Keratinocyte (primary cell): ENCODE data around the gene NXPH2.
"Not testable (repeated sequence)": the region's sequence is repeated elsewhere in the genome, so short reads cannot be mapped to it uniquely, and the experiment has no call there.

Source experiments
- CTCF ChIP-seq, 3 experiments: IDR thresholded peaks in 1 of 3; conservative IDR thresholded peaks in 1 of 3; optimal IDR thresholded peaks in 1 of 3; 2 replicates in 2 of 3; 3 replicates in 1 of 3; pipeline versions ENCODE3 to v1.5.1; 2011; ENCODE audit warnings: low read length in 3 of 3, mild to moderate bottlenecking in 3 of 3, moderate library complexity in 2 of 3, control low read depth in 1 of 3, inconsistent platforms in 1 of 3; ENCODE audit not compliant: insufficient read depth in 2 of 3; ENCODE audit errors: extremely low read depth in 1 of 3
- EZH2 ChIP-seq: IDR thresholded peaks from one replicate; pipeline ENCODE4 v1.6.1; 2012; ENCODE audit warnings: inconsistent platforms, mild to moderate bottlenecking, low read length, moderate library complexity

- TF ChIP-seq CTCF (optimal IDR thresholded peaks at IDR 0.05 in 1 of 3, IDR thresholded peaks at IDR 0.05 in 1 of 3, conservative IDR thresholded peaks at IDR 0.05 in 1 of 3; ENCODE audit: extremely low read depth in 1 of 3, insufficient read depth in 2 of 3, low read length in 3 of 3); EZH2: not testable (repeated sequence)
Observed at GRCh38 chr2:138644776-138645175, 135.4 kb downstream of the NXPH2 start.
